T47D (cell line): ENCODE results near the gene IQSEC1.

Source experiments
- DNase-seq, 2 experiments: peaks; one replicate each; pipeline versions ENCODE4 v3.0.0 to v3.0.0-alpha.2; 2011 to 2012; ENCODE audit warnings: low read depth in 1 of 2, low spot score in 1 of 2
- JUND ChIP-seq: IDR thresholded peaks from 2 replicates; pipeline ENCODE4 v1.6.1; 2012; ENCODE audit warnings: low read depth
- in situ Hi-C: cut with HindIII; loops from 2 replicates; pipeline ENCODE4 v1.10.0; 2016; ENCODE audit warnings: low sequenced_read_pairs, low pct_unique_long_range_greater_than_20kb

The IQSEC1 gene

GRCh38 chr3:13079051-13079450 is 5.8 kb upstream of the IQSEC1 start:
- no peak for TF ChIP-seq JUND
- in situ Hi-C loops, result no loop called here
- no peak for DNase-seq

- no peak for TF ChIP-seq JUND
- in situ Hi-C loops, result no loop called here
- no peak for DNase-seq
These were observed 5.1 kb upstream of the IQSEC1 start for GRCh38 chr3:13078163-13078905.

GRCh38 chr3:13077431-13078162 is 4.4 kb upstream of the IQSEC1 start:
- in situ Hi-C loops, result no loop called here
- no peak for TF ChIP-seq JUND

GRCh38 chr3:13075986-13076654 is 2.9 kb upstream of the IQSEC1 start:
- in situ Hi-C loops, result no loop called here
- DNase-seq, result no peak
- no peak for TF ChIP-seq JUND

More at GRCh38 chr3:13077431-13078162, 4.4 kb upstream of the IQSEC1 start:
- DNase-seq, result no peak

- TF ChIP-seq JUND, result no peak
- in situ Hi-C loops, result no loop called here
- no peak for DNase-seq
These were observed 2.1 kb upstream of the IQSEC1 start for GRCh38 chr3:13075318-13075717.

- in situ Hi-C loops, result no loop called here
- DNase-seq, result no peak
- TF ChIP-seq JUND, result no peak
These were observed 762 bp upstream of the IQSEC1 start for GRCh38 chr3:13074006-13074375.

GRCh38 chr3:13072600-13073325 is 466 bp downstream of the IQSEC1 start:
- DNase-seq, result no peak

GRCh38 chr3:13072239-13072599 is 1.0 kb downstream of the IQSEC1 start:
- no peak for TF ChIP-seq JUND
- in situ Hi-C loops, result no loop called here
- DNase-seq, result no peak

More at GRCh38 chr3:13072600-13073325, 466 bp downstream of the IQSEC1 start:
- TF ChIP-seq JUND, result no peak
- in situ Hi-C loops, result no loop called here

GRCh38 chr3:13071695-13072094 is 1.5 kb downstream of the IQSEC1 start:
- DNase-seq, result no peak
- no peak for TF ChIP-seq JUND
- in situ Hi-C loops, result no loop called here

GRCh38 chr3:13070391-13071070 is 2.7 kb downstream of the IQSEC1 start:
- TF ChIP-seq JUND, result no peak
- in situ Hi-C loops, result no loop called here
- no peak for DNase-seq

- TF ChIP-seq JUND, result no peak
- in situ Hi-C loops, result no loop called here
- DNase-seq, result no peak
These were observed 3.7 kb downstream of the IQSEC1 start for GRCh38 chr3:13069495-13069894.
